ENCODE measurements around the gene PSMB11.

Gene PSMB11

GRCh38 chr14:23066368-23066767, 24.4 kb downstream of the PSMB11 start:
- no peak overlapping the region for H3K4me3 ChIP-seq (ENCODE audit: low read length)
- no peaks in the 10 kb centered on the region for H3K27me3 ChIP-seq (ENCODE audit: low read depth, low read length)
- peaks cover 62% of the 10 kb centered on the region for H3K36me3 ChIP-seq (replicated peaks; ENCODE audit: low read depth, low read length)
- H3K4me1 ChIP-seq (ENCODE audit: low read length), result peaks cover 18% of the 10 kb centered on the region; the same call in 1 of the 2 replicates
- no peak for TF ChIP-seq EZH2phosphoT487 (IDR thresholded peaks at IDR 0.05; ENCODE audit: low read depth)
- TF ChIP-seq, protein P1, sequence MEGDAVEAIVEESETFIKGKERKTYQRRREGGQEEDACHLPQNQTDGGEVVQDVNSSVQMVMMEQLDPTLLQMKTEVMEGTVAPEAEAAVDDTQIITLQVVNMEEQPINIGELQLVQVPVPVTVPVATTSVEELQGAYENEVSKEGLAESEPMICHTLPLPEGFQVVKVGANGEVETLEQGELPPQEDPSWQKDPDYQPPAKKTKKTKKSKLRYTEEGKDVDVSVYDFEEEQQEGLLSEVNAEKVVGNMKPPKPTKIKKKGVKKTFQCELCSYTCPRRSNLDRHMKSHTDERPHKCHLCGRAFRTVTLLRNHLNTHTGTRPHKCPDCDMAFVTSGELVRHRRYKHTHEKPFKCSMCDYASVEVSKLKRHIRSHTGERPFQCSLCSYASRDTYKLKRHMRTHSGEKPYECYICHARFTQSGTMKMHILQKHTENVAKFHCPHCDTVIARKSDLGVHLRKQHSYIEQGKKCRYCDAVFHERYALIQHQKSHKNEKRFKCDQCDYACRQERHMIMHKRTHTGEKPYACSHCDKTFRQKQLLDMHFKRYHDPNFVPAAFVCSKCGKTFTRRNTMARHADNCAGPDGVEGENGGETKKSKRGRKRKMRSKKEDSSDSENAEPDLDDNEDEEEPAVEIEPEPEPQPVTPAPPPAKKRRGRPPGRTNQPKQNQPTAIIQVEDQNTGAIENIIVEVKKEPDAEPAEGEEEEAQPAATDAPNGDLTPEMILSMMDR (IDR thresholded peaks at IDR 0.05; ENCODE audit: low read depth, low read length), result no peak
- peaks cover 54% of the 10 kb centered on the region for H3K79me2 ChIP-seq (ENCODE audit: low read length)
- no peaks in the 10 kb centered on the region for H3K9me3 ChIP-seq (ENCODE audit: insufficient read depth, low read length)
- H2AFZ ChIP-seq (ENCODE audit: low read depth, low read length), result no peak overlapping the region
- H3K4me2 ChIP-seq (ENCODE audit: low read length), result no peak overlapping the region
- no peak overlapping the region for H3K27ac ChIP-seq (ENCODE audit: low read length)
- peaks cover 12% of the 10 kb centered on the region for H4K20me1 ChIP-seq (ENCODE audit: insufficient read depth, low read length)
- no peak overlapping the region for H3K9ac ChIP-seq (ENCODE audit: low read length)

- no peak overlapping the region for H3K4me2 ChIP-seq (ENCODE audit: low read length)
- no peak overlapping the region for H3K9ac ChIP-seq (ENCODE audit: low read length)
- TF ChIP-seq, protein P1 (IDR thresholded peaks at IDR 0.05; ENCODE audit: low read depth, low read length), result no peak
- TF ChIP-seq EZH2phosphoT487 (IDR thresholded peaks at IDR 0.05; ENCODE audit: low read depth), result no peak
- H3K79me2 ChIP-seq (ENCODE audit: low read length), result peaks cover 61% of the 10 kb centered on the region
- no peak overlapping the region for H3K27ac ChIP-seq (ENCODE audit: low read length)
- peaks cover 24% of the 10 kb centered on the region for H3K4me1 ChIP-seq (ENCODE audit: low read length)
- no peak overlapping the region for H2AFZ ChIP-seq (ENCODE audit: low read depth, low read length)
- H3K9me3 ChIP-seq (ENCODE audit: insufficient read depth, low read length), result no peaks in the 10 kb centered on the region
- H3K27me3 ChIP-seq (ENCODE audit: low read depth, low read length), result no peaks in the 10 kb centered on the region
- H3K4me3 ChIP-seq (ENCODE audit: low read length), result no peak overlapping the region
- H3K36me3 ChIP-seq (replicated peaks; ENCODE audit: low read depth, low read length), result peaks cover 59% of the 10 kb centered on the region
- peaks cover 12% of the 10 kb centered on the region for H4K20me1 ChIP-seq (ENCODE audit: insufficient read depth, low read length)
Measured at GRCh38 chr14:23066855-23067744, 25.1 kb downstream of the PSMB11 start.

- peaks cover 24% of the 10 kb centered on the region for H3K4me1 ChIP-seq (ENCODE audit: low read length)
- H3K4me2 ChIP-seq (ENCODE audit: low read length), result peak overlapping the region; percentile 23; the same call in 1 of the 2 replicates
- H3K79me2 ChIP-seq (ENCODE audit: low read length), result peaks cover 61% of the 10 kb centered on the region
- no peak for TF ChIP-seq EZH2phosphoT487 (IDR thresholded peaks at IDR 0.05; ENCODE audit: low read depth)
- TF ChIP-seq, protein P1 (IDR thresholded peaks at IDR 0.05; ENCODE audit: low read depth, low read length), result no peak
- no peak overlapping the region for H3K9ac ChIP-seq (ENCODE audit: low read length)
- no peaks in the 10 kb centered on the region for H3K27me3 ChIP-seq (ENCODE audit: low read depth, low read length)
- no peak overlapping the region for H3K27ac ChIP-seq (ENCODE audit: low read length)
- H3K4me3 ChIP-seq (ENCODE audit: low read length), result no peak overlapping the region
- H3K9me3 ChIP-seq (ENCODE audit: insufficient read depth, low read length), result no peaks in the 10 kb centered on the region
- H4K20me1 ChIP-seq (ENCODE audit: insufficient read depth, low read length), result peaks cover 12% of the 10 kb centered on the region
- H2AFZ ChIP-seq (ENCODE audit: low read depth, low read length), result no peak overlapping the region
- peaks cover 57% of the 10 kb centered on the region for H3K36me3 ChIP-seq (replicated peaks; ENCODE audit: low read depth, low read length)
Measured at GRCh38 chr14:23067847-23068788, 26.1 kb downstream of the PSMB11 start.
